GM19025 (cell line): ENCODE data around the gene HIVEP1.
"Not testable (repeated sequence)": the region's sequence is repeated elsewhere in the genome, so short reads cannot be mapped to it uniquely, and the experiment has no call there.

Source experiments
- ATAC-seq: cut with Tn5 transposase; IDR thresholded peaks from one replicate; pipeline ENCODE4 v1.9.1; 2021; ENCODE audit warnings: mild to moderate bottlenecking, low read depth, moderate library complexity; ENCODE audit not compliant: unreplicated experiment

HIVEP1 gene

DNA sequence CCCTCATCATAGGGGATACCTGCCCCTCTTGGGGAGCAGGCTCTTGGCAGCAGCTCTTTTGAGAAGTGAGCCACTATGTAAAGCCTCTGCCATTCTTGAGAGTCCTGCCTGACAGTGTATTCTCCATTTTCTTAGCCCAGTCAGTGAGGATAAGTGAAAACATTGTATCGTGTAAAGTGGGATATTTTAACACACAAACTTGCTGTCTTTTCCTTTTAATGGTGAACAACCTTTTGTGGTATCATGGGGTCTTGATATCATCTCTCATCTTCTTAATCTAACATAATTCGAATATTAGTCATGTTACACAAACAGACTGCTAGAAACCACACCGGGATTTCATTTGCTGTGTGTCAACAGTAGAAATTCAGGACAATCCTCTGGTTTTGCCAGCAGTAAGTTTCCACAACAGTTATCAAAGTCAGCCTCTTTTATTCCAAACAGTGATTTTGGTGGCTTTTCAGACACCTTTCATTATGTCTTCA is 136.2 kb downstream of the HIVEP1 start:
- ATAC-seq: no peak

DNA sequence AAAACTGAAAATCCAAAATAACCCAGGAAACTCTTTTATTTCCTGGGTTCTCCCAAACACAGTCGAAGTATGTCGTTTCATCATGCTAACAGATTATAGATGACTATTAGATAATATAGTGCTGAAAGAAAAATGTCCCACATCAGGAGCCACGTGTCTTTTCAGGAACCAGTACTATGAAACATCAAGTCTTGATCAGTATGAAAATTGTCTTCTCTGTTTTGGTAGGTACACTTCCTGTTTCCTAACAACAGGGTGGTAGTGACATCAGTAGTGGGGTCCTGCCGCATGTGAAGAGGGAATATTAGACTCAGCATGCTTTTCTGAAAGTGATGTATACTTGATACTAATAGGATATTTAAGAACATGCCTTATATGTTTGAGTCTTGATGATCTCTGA is 136.7 kb downstream of the HIVEP1 start:
- no peak for ATAC-seq

GRCh38 chr6:12149944-12150510 is 137.9 kb downstream of the HIVEP1 start:
- ATAC-seq: no peak

DNA sequence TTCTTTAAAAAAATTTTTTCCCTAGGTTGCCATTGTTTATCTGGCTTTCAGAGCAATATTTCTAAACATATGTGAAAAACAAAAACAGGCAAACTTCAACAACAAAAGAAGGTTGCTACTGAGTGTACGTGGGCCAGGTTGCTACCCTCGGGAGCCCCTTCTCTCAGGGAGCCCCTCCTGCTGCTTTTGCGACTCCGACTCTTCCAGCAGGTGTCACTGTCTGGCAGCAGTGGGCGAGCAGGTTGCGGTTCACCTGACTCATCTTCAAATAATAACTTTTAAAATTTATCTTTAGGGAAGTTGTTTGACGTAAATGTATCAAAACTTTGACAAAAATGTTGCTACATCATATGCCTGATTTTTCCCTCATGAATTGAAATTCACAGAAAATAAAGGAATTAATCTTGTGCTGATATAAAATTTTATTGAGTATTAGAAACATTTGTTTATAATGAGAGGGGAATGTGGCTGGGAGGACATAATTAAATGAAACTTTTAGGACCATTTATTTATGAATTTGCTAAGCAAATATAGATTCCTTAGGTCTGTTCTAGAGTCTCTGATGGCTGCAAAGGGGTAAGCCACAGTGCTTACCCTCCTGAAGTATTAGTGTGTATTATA is 138.8 kb downstream of the HIVEP1 start:
- no peak for ATAC-seq

GRCh38 chr6:12151433-12151820 is 139.3 kb downstream of the HIVEP1 start:
- no peak for ATAC-seq

- ATAC-seq: no peak
These were observed 140.2 kb downstream of the HIVEP1 start for GRCh38 chr6:12152023-12152970.

DNA sequence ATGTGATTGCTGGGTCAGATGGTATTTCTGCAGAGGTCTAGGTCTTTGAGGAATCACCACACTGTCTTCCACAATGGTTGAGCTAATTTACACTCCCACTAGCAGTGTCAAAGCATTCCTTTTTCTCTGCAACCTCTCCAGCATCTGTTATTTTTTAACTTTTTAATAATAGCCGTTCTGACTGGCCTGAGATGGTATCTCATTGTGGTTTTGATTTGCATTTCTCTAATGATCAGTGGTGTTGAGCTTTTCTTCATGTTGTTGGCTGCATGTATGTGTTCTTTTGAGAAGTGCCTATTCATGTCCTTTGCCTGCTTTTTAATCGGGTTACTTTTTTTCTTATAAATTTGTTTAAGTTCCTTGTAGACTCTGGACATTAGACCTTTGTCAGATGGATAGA is 143.7 kb downstream of the HIVEP1 start:
- ATAC-seq: not testable (repeated sequence)

GRCh38 chr6:12158686-12159415 is 146.7 kb downstream of the HIVEP1 start:
- ATAC-seq: no peak

DNA sequence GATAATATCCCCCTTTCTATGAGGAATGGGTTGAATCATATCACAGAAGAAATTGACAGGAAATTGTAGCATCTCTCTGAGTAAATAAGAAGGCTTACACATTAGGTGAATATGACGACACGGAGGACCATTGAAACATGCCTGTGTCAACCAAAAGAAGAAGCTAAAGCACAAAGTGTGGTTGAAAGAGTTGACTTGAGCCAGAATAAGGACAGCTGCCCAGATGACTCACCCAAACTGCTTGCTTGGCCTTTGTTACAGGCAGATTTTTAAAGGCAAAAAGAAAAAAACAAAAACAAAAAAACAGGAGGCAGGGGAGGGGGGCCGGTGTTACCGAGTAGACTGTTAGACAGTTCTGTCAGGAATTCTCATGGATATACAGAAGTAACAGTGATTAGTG is 148.2 kb downstream of the HIVEP1 start:
- no peak for ATAC-seq

GRCh38 chr6:12162213-12162612 is 150.1 kb downstream of the HIVEP1 start:
- no peak for ATAC-seq

DNA sequence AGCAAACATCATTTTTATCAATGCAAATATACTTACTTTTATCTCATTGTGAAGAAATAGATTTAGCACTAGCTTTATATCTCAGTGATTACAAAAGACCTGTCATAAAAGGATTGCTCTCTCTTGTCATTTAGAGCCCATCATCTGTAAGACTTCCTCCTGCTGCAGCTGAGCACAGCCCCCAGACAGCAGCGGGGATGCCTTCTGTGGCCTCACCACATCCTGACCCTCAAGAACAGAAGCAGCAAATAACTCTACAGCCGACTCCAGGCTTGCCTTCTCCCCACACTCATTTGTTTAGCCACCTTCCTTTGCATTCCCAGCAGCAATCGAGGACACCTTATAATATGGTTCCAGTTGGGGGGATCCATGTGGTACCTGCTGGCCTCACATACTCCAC is 151.0 kb downstream of the HIVEP1 start:
- no peak for ATAC-seq

- ATAC-seq: no peak
These were observed 151.8 kb downstream of the HIVEP1 start for GRCh38 chr6:12163744-12164507.

DNA sequence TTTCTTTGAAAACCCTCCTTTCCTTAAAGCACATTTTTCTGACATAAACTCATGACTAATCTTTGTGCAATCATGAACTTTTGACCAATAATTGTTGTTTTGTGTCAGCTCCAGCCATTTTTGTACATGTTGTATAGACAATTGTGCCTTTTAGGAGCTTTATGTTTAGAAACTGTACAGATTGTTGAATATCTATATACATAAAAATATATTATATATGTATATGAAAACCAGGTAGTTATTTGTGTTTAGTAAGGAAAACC is 152.3 kb downstream of the HIVEP1 start:
- ATAC-seq: no peak

DNA sequence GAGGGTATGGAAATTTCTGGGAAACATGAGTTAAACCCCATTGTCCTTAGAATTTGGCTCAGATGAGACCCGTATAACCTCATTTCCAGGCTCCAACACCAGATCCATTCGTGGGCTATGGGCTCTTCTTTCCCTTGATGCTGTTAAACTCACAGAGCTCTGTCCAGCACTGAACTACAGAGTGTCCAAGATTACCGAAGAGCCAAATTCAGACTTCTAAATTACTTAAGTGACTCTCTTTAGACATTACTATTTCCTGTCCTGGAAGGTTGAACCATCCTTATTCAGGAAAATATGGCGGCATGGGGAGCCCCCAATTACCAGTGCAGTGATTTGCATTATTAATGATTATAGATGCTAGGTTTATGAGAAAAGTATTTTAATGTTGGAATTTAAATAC is 153.2 kb downstream of the HIVEP1 start:
- ATAC-seq: no peak

GRCh38 chr6:12165722-12166280 is 153.7 kb downstream of the HIVEP1 start:
- ATAC-seq: no peak

- ATAC-seq: no peak
These were observed 157.3 kb downstream of the HIVEP1 start for GRCh38 chr6:12169377-12169776.

DNA sequence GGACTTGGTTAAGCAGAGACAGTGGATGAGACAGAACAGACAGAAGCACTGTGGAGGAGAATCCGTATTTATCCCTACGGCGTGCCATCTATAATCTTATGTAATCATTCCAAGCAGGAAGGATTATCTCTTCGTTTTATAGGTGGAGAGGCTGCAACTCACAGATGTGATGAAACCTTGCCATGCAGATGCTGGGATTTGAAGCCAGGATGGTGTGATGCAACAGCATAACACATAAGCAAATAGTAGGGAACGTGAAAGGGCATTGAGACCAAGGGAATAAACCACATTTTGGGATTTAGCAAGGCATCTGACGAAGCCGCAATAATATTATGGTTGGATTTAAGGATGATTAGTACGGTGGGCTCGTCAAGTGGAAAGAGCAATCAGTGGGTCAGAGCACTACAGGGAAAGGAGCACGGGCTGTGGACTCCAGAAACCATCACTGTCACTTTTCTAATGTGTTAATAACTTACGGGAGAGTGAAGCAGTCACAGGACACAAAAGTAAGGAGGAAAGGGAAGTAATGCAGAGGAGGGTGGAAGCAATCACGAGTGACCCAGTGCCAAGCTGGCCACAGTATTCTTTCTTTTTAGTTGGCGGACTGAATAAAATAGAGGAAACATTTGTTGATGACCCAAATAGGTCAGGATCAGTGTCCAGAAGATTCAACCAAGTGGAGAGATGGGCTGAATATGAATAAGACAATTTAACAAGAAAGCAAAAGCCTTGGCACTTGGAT is 158.4 kb downstream of the HIVEP1 start:
- ATAC-seq: no peak

DNA sequence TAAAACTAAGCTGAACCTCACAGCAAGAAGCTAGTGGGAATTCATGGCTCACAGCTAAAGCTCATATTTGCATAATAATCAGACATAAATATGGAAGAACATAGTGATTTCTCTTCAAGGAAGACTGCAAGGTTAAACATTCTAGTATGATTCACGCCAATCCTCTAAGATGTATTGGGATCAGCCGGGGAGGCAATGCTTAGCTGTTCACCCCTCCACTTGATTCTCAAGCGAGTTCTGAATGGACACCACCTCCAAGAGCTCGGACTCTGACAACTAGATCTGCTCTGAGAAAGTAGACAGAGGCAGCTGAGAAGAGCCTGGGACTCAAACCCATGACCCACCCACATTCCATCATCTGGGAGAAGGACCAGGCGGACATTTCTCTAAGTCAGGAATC is 159.6 kb downstream of the HIVEP1 start:
- ATAC-seq: no peak

GRCh38 chr6:12172572-12172971 is 160.5 kb downstream of the HIVEP1 start:
- ATAC-seq: no peak
